HG02852 (cell line): Measurements from ENCODE around the gene TTC5.
"Not testable (repeated sequence)": the region's sequence is repeated elsewhere in the genome, so short reads cannot be mapped to it uniquely, and the experiment has no call there.

Source experiments
- ATAC-seq: cut with Tn5 transposase; IDR thresholded peaks from one replicate; pipeline ENCODE4 v1.9.1; 2021; ENCODE audit warnings: mild to moderate bottlenecking, moderate library complexity; ENCODE audit not compliant: unreplicated experiment

TTC5 gene

GRCh38 chr14:20314026-20314425, 8.3 kb upstream of the TTC5 start:
- ATAC-seq: no peak

GRCh38 chr14:20306079-20306423, 300 bp upstream of the TTC5 start:
- no peak for ATAC-seq

GRCh38 chr14:20302042-20302755, 3.6 kb downstream of the TTC5 start:
- ATAC-seq: no peak

- ATAC-seq: peak; percentile 92
These were observed 10.7 kb downstream of the TTC5 start for GRCh38 chr14:20295067-20295466.

GRCh38 chr14:20294636-20295035, 11.1 kb downstream of the TTC5 start:
- no peak for ATAC-seq

- not testable (repeated sequence) for ATAC-seq
These were observed 23.8 kb downstream of the TTC5 start for GRCh38 chr14:20281998-20282397.

GRCh38 chr14:20280265-20280664, 25.5 kb downstream of the TTC5 start:
- ATAC-seq: not testable (repeated sequence)

- ATAC-seq: no peak
These were observed 27.3 kb downstream of the TTC5 start for GRCh38 chr14:20278414-20278813.

- ATAC-seq: no peak
These were observed 28.3 kb downstream of the TTC5 start for GRCh38 chr14:20277409-20277808.

- ATAC-seq: no peak
These were observed 31.7 kb downstream of the TTC5 start for GRCh38 chr14:20274062-20274461.

- ATAC-seq: not testable (repeated sequence)
These were observed 41.4 kb downstream of the TTC5 start for GRCh38 chr14:20264361-20264760.

GRCh38 chr14:20262642-20263128, 43.1 kb downstream of the TTC5 start:
- ATAC-seq: no peak

GRCh38 chr14:20247646-20248246, 58.0 kb downstream of the TTC5 start:
- ATAC-seq: no peak
